ENCODE data around the gene TBCD. TPM values are rescaled to one million over a fixed set of nuclear protein-coding genes. Genes with fewer than 3 reads are reported as not detected.

TBCD gene
- total RNA-seq, 1 experiment from 2014 or later, result 173 TPM

GRCh38 chr17:82860606-82861392, 108.9 kb downstream of the TBCD start:
- Mint-ChIP-seq H3K27ac (0 out of 2 replicates have a peak overlapping the region, but pooled peaks have one; percentile 63), H3K4me3 (no peak overlapping the region), H3K4me1 (peaks cover 19% of the 10 kb centered on the region), H3K27me3 (ENCODE audit: low read depth) (no peaks in the 10 kb centered on the region), H3K36me3 (peaks cover 3% of the 10 kb centered on the region), H3K9me3 (no peaks in the 10 kb centered on the region)
- TF ChIP-seq ZNF121 (CRISPR knock-in tag; IDR thresholded peaks at IDR 0.05), result no peak
- no peak for TF ChIP-seq EMX1 (CRISPR knock-in tag; IDR thresholded peaks at IDR 0.05)
- TF ChIP-seq, protein P1, sequence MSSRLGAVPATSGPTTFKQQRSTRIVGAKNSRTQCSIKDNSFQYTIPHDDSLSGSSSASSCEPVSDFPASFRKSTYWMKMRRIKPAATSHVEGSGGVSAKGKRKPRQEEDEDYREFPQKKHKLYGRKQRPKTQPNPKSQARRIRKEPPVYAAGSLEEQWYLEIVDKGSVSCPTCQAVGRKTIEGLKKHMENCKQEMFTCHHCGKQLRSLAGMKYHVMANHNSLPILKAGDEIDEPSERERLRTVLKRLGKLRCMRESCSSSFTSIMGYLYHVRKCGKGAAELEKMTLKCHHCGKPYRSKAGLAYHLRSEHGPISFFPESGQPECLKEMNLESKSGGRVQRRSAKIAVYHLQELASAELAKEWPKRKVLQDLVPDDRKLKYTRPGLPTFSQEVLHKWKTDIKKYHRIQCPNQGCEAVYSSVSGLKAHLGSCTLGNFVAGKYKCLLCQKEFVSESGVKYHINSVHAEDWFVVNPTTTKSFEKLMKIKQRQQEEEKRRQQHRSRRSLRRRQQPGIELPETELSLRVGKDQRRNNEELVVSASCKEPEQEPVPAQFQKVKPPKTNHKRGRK (CRISPR knock-in tag; IDR thresholded peaks at IDR 0.05; ENCODE audit: borderline replicate concordance), result no peak
- CTCF ChIA-PET, result interaction anchor here (1.1 kb wide), 1 partner anchor 79 kb away, joined by 3 read pairs; no protein-coding TSS in a partner anchor
- DNase-seq (ENCODE audit: low spot score), result no peak
- POLR2A ChIA-PET, result no interaction called here
- ATAC-seq, result no peak

GRCh38 chr17:82861393-82861775, 109.5 kb downstream of the TBCD start:
- H3K27ac Mint-ChIP-seq, result no peak overlapping the region; the same call in 1 of the 2 replicates

DNA sequence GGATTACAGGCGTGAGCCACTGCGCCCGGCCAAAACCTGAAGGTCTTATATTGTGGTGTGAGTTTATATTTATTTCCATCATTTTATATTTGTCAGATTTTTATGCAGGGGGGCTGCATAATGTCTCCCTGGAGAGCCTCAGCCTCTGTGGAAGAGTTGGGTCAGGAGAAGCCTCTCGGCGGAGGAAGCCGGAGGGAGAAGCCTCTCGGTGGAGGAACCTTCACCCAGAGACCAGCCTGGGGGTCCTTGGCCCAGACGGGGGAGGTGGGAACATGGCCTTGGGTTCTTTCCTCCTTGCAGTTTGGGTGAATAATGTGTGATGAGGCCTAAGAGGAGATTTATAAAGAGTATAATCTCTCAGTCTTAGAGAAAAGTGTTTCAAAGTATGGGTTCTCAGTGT, 110.3 kb downstream of the TBCD start:
- H3K4me1 Mint-ChIP-seq, result peaks cover 20% of the 10 kb centered on the region
- peak overlapping the region; percentile 92; the same call in 1 of the 2 replicates for H3K27ac Mint-ChIP-seq
- no peak overlapping the region for H3K4me3 Mint-ChIP-seq

More at GRCh38 chr17:82861393-82861775, 109.5 kb downstream of the TBCD start:
- DNase-seq (ENCODE audit: low spot score), result no peak
- ChIA-PET POLR2A (interaction anchor here (0.5 kb wide), 1 partner anchor 160 kb away, joined by 5 read pairs; no protein-coding TSS in a partner anchor), CTCF (no interaction called here)
- H3K4me3 Mint-ChIP-seq, result no peak overlapping the region
- no peak for ATAC-seq
- no peak for TF ChIP-seq NFE2L1 (CRISPR knock-in tag; IDR thresholded peaks at IDR 0.05)
- no peak for TF ChIP-seq ZNF396 (CRISPR knock-in tag; IDR thresholded peaks at IDR 0.05; ENCODE audit: borderline replicate concordance)
- no peak for TF ChIP-seq AFF4 (CRISPR knock-in tag; IDR thresholded peaks at IDR 0.05; ENCODE audit: borderline replicate concordance)
- no peak for TF ChIP-seq PREB (CRISPR knock-in tag; IDR thresholded peaks at IDR 0.05; ENCODE audit: borderline replicate concordance)
- no peak for TF ChIP-seq ETV6 (CRISPR knock-in tag; IDR thresholded peaks at IDR 0.05)
- H3K4me1 Mint-ChIP-seq, result peaks cover 20% of the 10 kb centered on the region
- no peaks in the 10 kb centered on the region for H3K27me3 Mint-ChIP-seq (ENCODE audit: low read depth)
- no peaks in the 10 kb centered on the region; the same call in 1 of the 2 replicates for H3K36me3 Mint-ChIP-seq
- no peaks in the 10 kb centered on the region for H3K9me3 Mint-ChIP-seq

More for the DNA sequence above, 110.3 kb downstream of the TBCD start:
- Mint-ChIP-seq H3K9me3 (no peaks in the 10 kb centered on the region), H3K36me3 (no peaks in the 10 kb centered on the region; the same call in 1 of the 2 replicates), H3K27me3 (ENCODE audit: low read depth) (no peaks in the 10 kb centered on the region)
- TF ChIP-seq, protein P2, sequence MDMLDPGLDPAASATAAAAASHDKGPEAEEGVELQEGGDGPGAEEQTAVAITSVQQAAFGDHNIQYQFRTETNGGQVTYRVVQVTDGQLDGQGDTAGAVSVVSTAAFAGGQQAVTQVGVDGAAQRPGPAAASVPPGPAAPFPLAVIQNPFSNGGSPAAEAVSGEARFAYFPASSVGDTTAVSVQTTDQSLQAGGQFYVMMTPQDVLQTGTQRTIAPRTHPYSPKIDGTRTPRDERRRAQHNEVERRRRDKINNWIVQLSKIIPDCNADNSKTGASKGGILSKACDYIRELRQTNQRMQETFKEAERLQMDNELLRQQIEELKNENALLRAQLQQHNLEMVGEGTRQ (CRISPR knock-in tag; IDR thresholded peaks at IDR 0.05), result no peak
- TF ChIP-seq GTF2I (CRISPR knock-in tag; conservative IDR thresholded peaks at IDR 0.05) (no peak), OVOL2 (CRISPR knock-in tag; IDR thresholded peaks at IDR 0.05; ENCODE audit: borderline replicate concordance) (no peak)
- TF ChIP-seq, protein P3, sequence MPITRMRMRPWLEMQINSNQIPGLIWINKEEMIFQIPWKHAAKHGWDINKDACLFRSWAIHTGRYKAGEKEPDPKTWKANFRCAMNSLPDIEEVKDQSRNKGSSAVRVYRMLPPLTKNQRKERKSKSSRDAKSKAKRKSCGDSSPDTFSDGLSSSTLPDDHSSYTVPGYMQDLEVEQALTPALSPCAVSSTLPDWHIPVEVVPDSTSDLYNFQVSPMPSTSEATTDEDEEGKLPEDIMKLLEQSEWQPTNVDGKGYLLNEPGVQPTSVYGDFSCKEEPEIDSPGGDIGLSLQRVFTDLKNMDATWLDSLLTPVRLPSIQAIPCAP (CRISPR knock-in tag; IDR thresholded peaks at IDR 0.05), result no peak
- no peak for DNase-seq (ENCODE audit: low spot score)
- ChIA-PET CTCF (interaction anchor here (1.7 kb wide), 1 partner anchor 26 kb away, joined by 9 read pairs; no protein-coding TSS in a partner anchor), POLR2A (no interaction called here)
- no peak for ATAC-seq
